Smooth muscle cell (in vitro differentiated cells): ENCODE measurements around the gene HRAS. TPM values are rescaled to one million over a fixed set of nuclear protein-coding genes. Genes with fewer than 3 reads are reported as not detected.

Experiments
- DNase-seq: peaks from one replicate; lab custom pipeline; 2025; ENCODE audit not compliant: unreplicated experiment; lab: John Stamatoyannopoulos, UW
- H2AFZ ChIP-seq: fragments of 200-600 bp; sonication (generic); 2 replicates; pipeline ENCODE4 v1.6.0; 2016; ENCODE audit warnings: antibody characterized with exemption, low read depth, mild to moderate bottlenecking
- H3F3A ChIP-seq: fragments of 200-600 bp; sonication (generic); 2 replicates; pipeline ENCODE4 v1.6.0; 2017; ENCODE audit warnings: antibody characterized with exemption, low read depth
- H3K27ac ChIP-seq: fragments of 200-600 bp; sonication (generic); 2 replicates; pipeline ENCODE4 v1.5.1; 2016; ENCODE audit warnings: low read depth, mild to moderate bottlenecking
- H3K27me3 ChIP-seq: fragments of 200-600 bp; sonication (generic); 2 replicates; pipeline ENCODE4 v1.6.1; 2016; ENCODE audit warnings: low read depth, mild to moderate bottlenecking
- H3K36me3 ChIP-seq: fragments of 200-600 bp; sonication (generic); 2 replicates; pipeline ENCODE4 v1.5.1; 2016; ENCODE audit warnings: low read depth
- H3K4me1 ChIP-seq: fragments of 200-600 bp; sonication (generic); 2 replicates; pipeline ENCODE4 v1.5.1; 2016; ENCODE audit warnings: low read depth
- H3K4me2 ChIP-seq: fragments of 200-600 bp; sonication (generic); 2 replicates; pipeline ENCODE4 v1.6.0; 2016; ENCODE audit warnings: mild to moderate bottlenecking
- H3K4me3 ChIP-seq: fragments of 200-600 bp; sonication (generic); 2 replicates; pipeline ENCODE4 v1.5.1; 2016; ENCODE audit warnings: mild to moderate bottlenecking
- H3K79me2 ChIP-seq: fragments of 200-600 bp; sonication (generic); 2 replicates; pipeline ENCODE4 v1.6.0; 2016; ENCODE audit warnings: low read depth, mild to moderate bottlenecking
- H3K9ac ChIP-seq: fragments of 200-600 bp; sonication (generic); 2 replicates; pipeline ENCODE4 v1.6.0; 2016; ENCODE audit warnings: low read depth
- H3K9me3 ChIP-seq: fragments of 200-600 bp; sonication (generic); replicated peaks from 2 replicates; pipeline ENCODE4 v1.5.1; 2016; ENCODE audit warnings: low read depth
- H4K20me1 ChIP-seq: fragments of 200-600 bp; sonication (generic); 2 replicates; pipeline ENCODE4 v1.6.0; 2016; ENCODE audit warnings: low read depth
- CTCF ChIP-seq: fragments of 200-600 bp; sonication (generic); IDR thresholded peaks from 2 replicates; pipeline ENCODE4 v1.5.1; 2017; ENCODE audit warnings: borderline replicate concordance, mild to moderate bottlenecking, antibody characterized with exemption; ENCODE audit not compliant: insufficient read depth, poor library complexity, severe bottlenecking
- WGBS: methylation state at CpG from one replicate; pipeline ENCODE4 v1.1.7; 2016; ENCODE audit warnings: low lambda C conversion rate; 5-methylcytosine and 5-hydroxymethylcytosine counted together
- polyA plus RNA-seq: library from polyadenylated mRNA; unstranded; fragments of >200 nt; fragmentation: Nextera tagmentation; extraction: Ambion mirVana; gene quantifications from 2 replicates; pipeline ENCODE4 v1.2.1, GENCODE V29; 2016
- total RNA-seq: library from RNA; depleted of rRNA; stranded (reverse); fragments of >200 nt; gene quantifications from 2 replicates; pipeline ENCODE4 v1.2.3, GENCODE V29; 2014

HRAS gene
- total and polyA plus RNA-seq, 2 experiments from 2014 or later, result 39.9 to 59.1 TPM

- DNase-seq, result no peak
- H3K79me2 ChIP-seq, result peaks cover 48% of the 10 kb centered on the region
Observed at GRCh38 chr11:503179-503981, 32.0 kb downstream of the HRAS start.

GRCh38 chr11:502288-503178, 32.8 kb downstream of the HRAS start:
- Histone ChIP-seq H3K9me3 (no peaks in the 10 kb centered on the region), H3K4me1 (peaks cover 9% of the 10 kb centered on the region), H3K27ac (no peak overlapping the region), H3K36me3 (no peaks in the 10 kb centered on the region), H3K4me3 (no peak overlapping the region), H3K27me3 (no peaks in the 10 kb centered on the region), H3K9ac (no peak overlapping the region), H4K20me1 (peaks cover 21% of the 10 kb centered on the region), H3K4me2 (no peak overlapping the region), H2AFZ (no peak overlapping the region), H3F3A (no peaks in the 10 kb centered on the region), H3K79me2 (peaks cover 43% of the 10 kb centered on the region)
- no peak for DNase-seq
- TF ChIP-seq CTCF, result no peak
- WGBS, result 96% methylated on average over 10 of the region's 10 CpGs

More at GRCh38 chr11:503179-503981, 32.0 kb downstream of the HRAS start:
- H3K36me3 ChIP-seq, result no peaks in the 10 kb centered on the region
- H3K4me3 ChIP-seq, result no peak overlapping the region
- 93% methylated on average over 24 of the region's 24 CpGs for WGBS
- H3K27me3 ChIP-seq, result no peaks in the 10 kb centered on the region
- H3K4me1 ChIP-seq, result peaks cover 9% of the 10 kb centered on the region
- H3K27ac ChIP-seq, result no peak overlapping the region
- no peaks in the 10 kb centered on the region for H3K9me3 ChIP-seq
- H4K20me1 ChIP-seq, result peaks cover 25% of the 10 kb centered on the region
- H2AFZ ChIP-seq, result no peak overlapping the region
- H3K9ac ChIP-seq, result no peak overlapping the region
- no peak overlapping the region for H3K4me2 ChIP-seq
- H3F3A ChIP-seq, result no peaks in the 10 kb centered on the region
- TF ChIP-seq CTCF, result no peak

- no peak for TF ChIP-seq CTCF
- H3K4me1 ChIP-seq, result peaks cover 9% of the 10 kb centered on the region
- H3K9ac ChIP-seq, result no peak overlapping the region
- no peaks in the 10 kb centered on the region for H3F3A ChIP-seq
- no peaks in the 10 kb centered on the region for H3K36me3 ChIP-seq
- H3K27ac ChIP-seq, result no peak overlapping the region
- no peak overlapping the region for H3K4me2 ChIP-seq
- H3K27me3 ChIP-seq, result no peaks in the 10 kb centered on the region
- no peaks in the 10 kb centered on the region for H3K9me3 ChIP-seq
- H2AFZ ChIP-seq, result no peak overlapping the region
- H3K79me2 ChIP-seq, result peaks cover 43% of the 10 kb centered on the region
- DNase-seq, result no peak
- 94% methylated on average over 19 of the region's 19 CpGs for WGBS
- no peak overlapping the region for H3K4me3 ChIP-seq
- peaks cover 21% of the 10 kb centered on the region for H4K20me1 ChIP-seq
Observed at GRCh38 chr11:501683-502287, 33.6 kb downstream of the HRAS start.
